Hematopoietic multipotent progenitor cell treated with erythropoietin and hydrocortisone succinate and interleukin-3 and kit ligand, for 6 days (in vitro differentiated cells): ENCODE measurements around the gene COMP.
"Not testable (repeated sequence)": the region's sequence is repeated elsewhere in the genome, so short reads cannot be mapped to it uniquely, and the experiment has no call there.

Experiments used
- DNase-seq: peaks from one replicate; pipeline ENCODE4 v3.0.0-alpha.2; 2015

COMP gene

DNA sequence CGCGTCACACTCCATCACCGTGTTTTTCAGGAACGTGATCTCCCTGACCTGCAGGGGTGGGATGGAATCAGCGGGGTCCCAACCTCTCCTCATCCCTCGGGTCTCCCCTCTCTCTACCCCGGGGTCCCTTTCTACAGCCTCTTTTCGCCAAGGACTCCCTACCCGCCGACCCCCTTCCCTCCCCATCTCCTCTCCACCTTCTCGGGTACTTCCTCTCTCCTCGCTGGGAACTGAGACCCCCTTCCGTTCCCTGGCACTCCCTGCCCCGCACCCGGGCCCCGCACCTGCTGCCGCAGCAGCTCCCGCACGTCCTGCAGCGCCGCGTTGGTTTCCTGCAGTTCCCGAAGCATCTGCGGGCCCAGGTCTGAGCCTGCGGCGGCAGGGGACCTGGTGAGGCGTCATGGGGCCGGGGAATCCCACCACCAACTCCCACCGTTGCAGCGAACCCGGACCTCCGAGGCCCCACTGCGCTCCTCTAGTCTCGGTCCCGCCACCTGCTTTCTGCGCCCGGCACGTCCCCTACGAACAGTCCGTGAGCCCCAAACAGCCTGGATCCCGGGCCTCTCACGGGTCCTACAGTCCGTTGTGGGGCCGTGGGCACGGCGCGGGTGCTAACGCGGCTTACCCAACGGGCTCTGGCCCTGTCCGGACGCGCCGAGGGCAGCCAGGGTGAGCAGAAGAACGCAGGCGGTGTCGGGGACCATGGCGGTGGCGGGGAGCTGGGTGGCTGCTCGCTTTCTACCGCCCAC is at the start of gene COMP:
COMP (minus strand) TSS at position 740 of the 749 bp plus-strand sequence; CDS start at position 704, 36 bp downstream.
- no peak for DNase-seq

DNA sequence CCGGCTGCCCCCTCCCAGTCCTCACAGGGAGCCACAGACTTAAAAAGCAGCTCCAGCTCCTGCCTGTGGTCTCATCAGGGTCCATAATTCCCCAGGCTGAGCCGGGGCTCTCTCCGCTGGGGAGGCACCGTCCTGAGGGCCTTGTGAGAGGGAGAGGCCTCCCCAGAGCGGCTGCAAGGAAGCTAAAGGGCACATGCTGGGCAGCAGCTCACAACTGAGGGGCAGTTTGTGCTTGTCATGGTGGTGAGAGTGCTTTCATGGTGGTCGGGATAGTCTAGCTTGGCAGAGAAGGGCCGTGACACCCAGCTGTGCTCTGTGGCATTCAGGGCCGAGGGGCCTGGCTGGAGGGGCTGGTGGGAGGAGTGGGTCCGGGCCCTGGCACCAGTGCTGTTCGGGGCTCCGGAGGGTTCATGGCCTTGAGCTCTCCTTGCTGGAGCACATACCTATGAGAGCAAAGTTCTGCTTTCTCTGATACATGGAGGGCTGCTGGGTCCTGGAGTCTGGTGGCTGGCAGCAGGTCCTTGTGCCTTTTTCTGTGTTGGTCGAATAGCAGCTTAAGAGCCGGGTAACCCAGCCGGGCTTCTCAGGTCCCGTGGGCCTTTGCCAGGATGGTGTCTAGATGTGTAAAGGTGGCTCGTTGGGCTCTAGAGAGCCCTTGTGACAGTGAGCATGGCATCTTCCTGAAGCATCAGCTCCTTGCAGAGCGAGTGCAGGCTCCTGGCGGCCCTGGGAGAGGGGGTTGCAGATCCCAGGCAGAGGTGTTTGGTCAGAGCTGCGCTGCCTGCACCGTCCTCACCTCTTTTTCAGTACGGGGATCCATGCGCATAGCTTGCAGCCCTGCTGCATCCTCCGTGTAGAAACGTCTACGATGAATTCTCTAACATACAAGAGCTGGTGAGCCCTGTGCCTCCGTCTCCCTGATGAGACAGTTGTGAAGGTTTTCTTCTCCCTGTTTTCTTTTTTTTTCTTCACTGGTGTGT is 49.5 kb upstream of the COMP start:
- no peak for DNase-seq

GRCh38 chr19:18839465-18840287 is 48.6 kb upstream of the COMP start:
- DNase-seq = no peak

DNA sequence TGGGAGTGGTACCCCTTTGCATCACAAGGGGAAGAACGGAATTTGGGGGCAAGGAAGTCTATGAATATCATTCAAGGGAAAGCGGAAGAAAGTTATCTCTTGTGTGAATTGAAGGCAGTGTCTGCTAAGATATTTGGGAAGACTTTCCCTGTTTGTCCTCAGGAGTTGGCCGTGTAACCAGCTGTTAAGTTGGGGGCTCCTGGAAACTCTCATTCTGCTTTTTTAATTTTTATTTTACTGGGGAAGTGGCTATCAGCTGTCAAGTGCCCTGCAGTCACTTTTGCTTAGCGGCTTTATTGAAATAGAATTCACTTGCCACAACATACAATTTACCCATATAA is 43.5 kb upstream of the COMP start:
- no peak for DNase-seq

DNA sequence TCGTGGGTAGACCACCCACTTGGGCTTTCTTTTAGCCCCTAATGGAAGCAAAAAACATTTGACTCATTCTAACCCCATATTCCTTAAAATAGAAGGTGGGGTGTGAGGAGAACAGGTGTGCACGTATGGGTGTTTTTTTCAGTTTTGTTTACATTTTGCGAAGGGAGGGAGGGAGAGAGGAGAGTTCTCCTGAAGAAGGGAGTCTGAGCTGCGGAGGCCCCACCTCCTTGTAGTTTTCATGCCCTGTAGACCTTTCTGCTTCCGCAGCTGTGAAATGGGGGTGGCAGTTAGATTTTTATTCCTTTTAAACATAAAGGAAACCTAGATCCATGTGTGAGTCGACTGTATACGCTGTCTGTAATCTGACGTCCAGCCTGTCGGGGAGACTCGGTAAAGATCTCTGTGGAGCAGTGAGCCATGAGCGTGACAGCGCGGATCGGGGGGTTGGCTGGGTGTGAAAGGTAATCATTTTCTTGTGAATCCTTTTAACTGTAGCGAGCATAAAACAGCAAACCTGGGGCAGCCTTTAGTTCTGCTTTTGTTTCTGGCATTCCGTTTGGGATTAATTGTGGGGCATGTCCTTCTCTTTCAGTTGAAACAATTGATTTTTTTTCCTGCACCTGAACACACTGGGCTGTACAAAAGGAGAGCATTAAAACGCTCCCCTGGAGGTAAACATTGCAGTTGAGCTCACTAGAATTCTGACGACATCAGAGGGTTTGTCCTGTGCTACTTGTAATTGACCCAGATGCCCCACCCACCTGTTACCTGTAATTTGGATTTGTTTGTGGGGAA is 42.9 kb upstream of the COMP start:
- DNase-seq = peak; percentile 32

GRCh38 chr19:18833141-18833476 is 42.0 kb upstream of the COMP start:
- peak; percentile 28 for DNase-seq

- DNase-seq = peak; percentile 66
These were observed 41.4 kb upstream of the COMP start for GRCh38 chr19:18832306-18833140.

DNA sequence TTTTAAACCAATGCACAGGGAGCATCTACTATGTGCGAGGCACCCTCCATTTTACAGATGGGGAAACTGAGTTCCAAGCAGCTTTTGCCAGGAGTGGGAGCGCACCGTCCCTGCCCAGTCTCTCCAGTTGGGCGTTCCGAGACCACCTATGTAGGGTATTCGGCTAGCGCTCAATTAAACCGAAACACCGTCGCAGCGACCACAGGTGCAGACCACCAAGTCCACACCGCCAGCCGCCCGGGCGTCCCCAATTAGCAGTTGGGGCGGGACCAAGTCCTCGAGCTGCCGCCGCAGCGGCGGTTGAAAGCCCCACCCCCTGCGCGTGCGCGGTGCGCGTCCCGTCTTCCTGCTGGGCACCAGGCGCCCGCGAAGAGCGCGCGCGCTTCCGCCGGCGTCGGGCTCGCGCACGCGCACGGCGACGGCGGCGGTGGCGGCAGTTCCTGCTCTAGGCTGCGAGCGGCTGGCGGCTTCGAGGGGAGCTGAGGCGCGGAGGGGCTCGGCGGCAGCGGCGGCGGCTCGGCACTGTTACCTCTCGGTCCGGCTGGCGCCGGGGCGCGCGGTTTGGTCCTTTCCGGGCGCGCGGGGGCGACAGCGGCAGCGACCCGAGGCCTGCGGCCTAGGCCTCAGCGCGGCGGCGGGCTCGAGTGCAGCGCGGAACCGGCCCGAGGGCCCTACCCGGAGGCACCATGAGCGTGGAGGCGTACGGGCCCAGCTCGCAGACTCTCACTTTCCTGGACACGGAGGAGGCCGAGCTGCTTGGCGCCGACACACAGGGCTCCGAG is 40.6 kb upstream of the COMP start, which contains the start of gene UPF1:
UPF1 (plus strand) TSS at position 436 of the 782 bp plus-strand sequence; CDS start at position 687, 251 bp downstream.
- DNase-seq = peak; percentile 96

- DNase-seq = no peak
These were observed 39.4 kb upstream of the COMP start for GRCh38 chr19:18830488-18830887.

DNA sequence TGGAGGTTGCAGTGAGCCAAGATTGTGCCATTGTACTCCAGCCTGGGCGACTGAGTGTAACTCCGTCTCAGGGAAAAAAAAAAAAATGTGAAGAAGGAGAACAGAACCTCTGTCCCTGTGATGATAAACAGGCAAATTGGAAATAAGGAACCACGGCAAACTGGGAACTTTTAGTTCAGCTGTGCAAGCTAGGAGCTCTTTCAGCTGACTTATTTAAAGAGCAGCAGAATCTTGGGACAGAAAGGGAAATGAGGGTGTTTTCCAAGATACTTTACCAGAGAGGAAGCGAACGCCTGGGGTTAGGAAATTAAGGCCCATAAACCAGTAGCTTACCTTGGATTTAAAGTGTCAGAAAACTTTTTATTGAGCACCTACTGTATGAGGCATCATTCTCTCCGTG is 37.7 kb upstream of the COMP start:
- DNase-seq = no peak

GRCh38 chr19:18817574-18817973 is 26.5 kb upstream of the COMP start:
- no peak for DNase-seq

- not testable (repeated sequence) for DNase-seq
These were observed 25.5 kb upstream of the COMP start for GRCh38 chr19:18816645-18817044.

DNA sequence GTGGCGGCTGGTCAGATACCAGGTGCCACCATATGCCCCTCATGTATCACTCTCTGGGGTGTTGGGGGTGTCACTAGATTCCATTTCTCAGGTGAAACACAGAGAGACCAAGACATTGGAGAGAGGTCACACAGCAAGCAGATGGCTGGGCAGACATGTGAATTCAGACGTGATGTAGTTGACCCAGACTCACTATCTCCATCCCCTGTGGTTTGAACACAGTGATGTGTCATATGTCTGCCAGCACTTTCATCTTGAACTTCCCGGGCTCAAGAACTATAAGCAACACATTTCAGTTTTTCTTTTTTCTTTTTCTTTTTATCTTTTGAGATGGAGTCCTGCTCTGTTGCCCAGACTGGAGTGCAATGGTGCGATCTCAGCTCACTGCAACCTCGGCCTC is 24.6 kb upstream of the COMP start:
- no peak for DNase-seq

GRCh38 chr19:18814063-18814462 is 23.0 kb upstream of the COMP start:
- DNase-seq = no peak

- not testable (repeated sequence) for DNase-seq
These were observed 20.5 kb upstream of the COMP start for GRCh38 chr19:18811638-18812037.

GRCh38 chr19:18809149-18809868 is 18.2 kb upstream of the COMP start:
- DNase-seq = no peak

GRCh38 chr19:18807861-18808331 is 16.8 kb upstream of the COMP start:
- no peak for DNase-seq

DNA sequence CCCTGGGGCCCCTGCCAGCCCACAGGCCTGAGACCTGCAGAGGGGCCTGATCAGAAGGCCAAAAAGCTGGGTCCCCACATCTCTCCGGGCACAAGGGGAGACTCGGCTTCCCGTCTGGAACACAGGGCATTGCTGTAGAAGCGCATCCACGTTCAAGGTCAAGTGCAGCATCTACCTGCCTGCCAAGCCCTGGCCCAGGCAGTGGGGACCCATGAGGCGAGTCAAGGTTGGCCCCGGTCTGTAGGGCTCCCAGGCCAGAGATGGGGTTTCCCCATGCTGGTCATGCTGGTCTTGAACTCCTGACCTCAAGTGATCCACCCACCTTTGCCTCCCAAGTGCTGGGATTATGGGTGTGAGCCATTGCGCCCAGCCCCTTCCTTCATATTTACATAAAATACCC is 13.5 kb upstream of the COMP start:
- DNase-seq = no peak

DNA sequence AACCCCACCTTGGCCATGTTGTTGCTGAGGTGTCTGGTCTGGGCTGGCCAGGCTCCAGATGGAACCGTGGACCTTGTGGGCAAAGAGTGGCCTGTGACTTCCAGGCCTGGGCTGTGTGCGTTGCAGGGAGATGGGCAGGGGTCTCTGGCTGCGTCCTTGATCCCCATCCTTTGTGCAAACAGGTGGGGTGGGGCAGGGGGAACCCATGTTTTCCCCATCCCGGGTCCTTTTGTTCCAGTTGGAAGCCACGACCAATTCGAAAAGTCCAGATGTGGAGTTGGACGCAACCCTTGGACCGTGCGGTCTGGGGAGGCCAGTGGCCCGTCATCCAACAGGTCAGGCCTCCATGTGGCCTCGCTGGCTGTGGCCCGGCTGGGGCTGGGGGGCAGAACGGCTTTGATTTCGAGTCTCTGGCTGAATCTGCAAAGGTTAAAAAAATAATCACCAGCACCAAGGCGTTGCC is 13.1 kb upstream of the COMP start:
- DNase-seq = no peak
